Parathyroid adenoma (tissue), 2 donors: ENCODE results near the gene LLGL2.

ENCODE experiments used
- H2AFZ ChIP-seq: fragments of 300-600 bp; sonication (generic); one replicate; pipeline ENCODE4 v1.7.0; 2017; ENCODE audit warnings: antibody characterized with exemption, mild to moderate bottlenecking
- H3K27ac ChIP-seq: fragments of 300-600 bp; sonication (generic); one replicate; pipeline ENCODE4 v1.7.0; 2017
- H3K27me3 ChIP-seq: fragments of 300-600 bp; sonication (generic); one replicate; pipeline ENCODE4 v1.7.0; 2017; ENCODE audit warnings: low read length; ENCODE audit not compliant: control insufficient read depth, insufficient read depth
- H3K36me3 ChIP-seq: fragments of 300-600 bp; sonication (generic); one replicate; pipeline ENCODE4 v1.7.0; 2017; ENCODE audit warnings: low read length; ENCODE audit not compliant: control insufficient read depth, insufficient read depth
- H3K4me1 ChIP-seq: fragments of 300-600 bp; sonication (generic); one replicate; pipeline ENCODE4 v1.7.0; 2017; ENCODE audit warnings: control low read depth
- H3K4me2 ChIP-seq: fragments of 300-600 bp; sonication (generic); one replicate; pipeline ENCODE4 v1.7.0; 2017; ENCODE audit warnings: low read length
- H3K4me3 ChIP-seq: fragments of 300-600 bp; sonication (generic); one replicate; pipeline ENCODE4 v1.7.0; 2017; ENCODE audit warnings: low read depth, low read length
- H3K79me2 ChIP-seq: fragments of 300-600 bp; sonication (generic); one replicate; pipeline ENCODE4 v1.7.0; 2017; ENCODE audit warnings: control low read depth
- H3K9ac ChIP-seq: fragments of 300-600 bp; sonication (generic); one replicate; pipeline ENCODE4 v1.7.0; 2017; ENCODE audit warnings: mild to moderate bottlenecking
- H3K9me3 ChIP-seq: fragments of 300-600 bp; sonication (generic); one replicate; pipeline ENCODE4 v1.7.0; 2017; ENCODE audit warnings: low read length; ENCODE audit not compliant: control insufficient read depth
- CTCF ChIP-seq: fragments of 300-600 bp; sonication (generic); IDR thresholded peaks from one replicate; pipeline ENCODE4 v1.7.0; 2017; ENCODE audit warnings: antibody characterized with exemption, mild to moderate bottlenecking
- donor health status: primary hyperparathyroidism.

LLGL2 gene

GRCh38 chr17:75552425-75553294, 27.2 kb downstream of the LLGL2 start:
- Histone ChIP-seq H3K4me3 (no peak overlapping the region), H3K9me3 (no peaks in the 10 kb centered on the region), H3K79me2 (peaks cover 4% of the 10 kb centered on the region), H2AFZ (no peak overlapping the region), H3K36me3 (no peaks in the 10 kb centered on the region), H3K27me3 (no peaks in the 10 kb centered on the region), H3K4me2 (no peak overlapping the region), H3K9ac (no peak overlapping the region), H3K27ac (no peak overlapping the region), H3K4me1 (peaks cover 29% of the 10 kb centered on the region)
- TF ChIP-seq CTCF, result no peak

- H3K4me3 ChIP-seq, result no peak overlapping the region
- H3K4me2 ChIP-seq, result no peak overlapping the region
- H3K9me3 ChIP-seq, result no peaks in the 10 kb centered on the region
- no peak overlapping the region for H3K9ac ChIP-seq
- peaks cover 32% of the 10 kb centered on the region for H3K4me1 ChIP-seq
- H3K36me3 ChIP-seq, result no peaks in the 10 kb centered on the region
- H3K27me3 ChIP-seq, result no peaks in the 10 kb centered on the region
- H3K27ac ChIP-seq, result no peak overlapping the region
- no peak for TF ChIP-seq CTCF
- H2AFZ ChIP-seq, result no peak overlapping the region
- H3K79me2 ChIP-seq, result peaks cover 4% of the 10 kb centered on the region
Observed at GRCh38 chr17:75553295-75554110, 28.0 kb downstream of the LLGL2 start.

- Histone ChIP-seq H2AFZ (no peak overlapping the region), H3K79me2 (peaks cover 4% of the 10 kb centered on the region), H3K36me3 (no peaks in the 10 kb centered on the region), H3K9ac (no peak overlapping the region), H3K9me3 (no peaks in the 10 kb centered on the region), H3K4me1 (peaks cover 15% of the 10 kb centered on the region), H3K27ac (no peak overlapping the region), H3K4me3 (no peak overlapping the region), H3K27me3 (no peaks in the 10 kb centered on the region), H3K4me2 (no peak overlapping the region)
- TF ChIP-seq CTCF, result no peak
Observed at GRCh38 chr17:75555679-75556153, 30.2 kb downstream of the LLGL2 start.

- Histone ChIP-seq H3K4me1 (peaks cover 9% of the 10 kb centered on the region), H3K27me3 (no peaks in the 10 kb centered on the region), H3K79me2 (peaks cover 4% of the 10 kb centered on the region), H2AFZ (peak overlapping the region; percentile 65), H3K4me2 (peak overlapping the region; percentile 45), H3K36me3 (no peaks in the 10 kb centered on the region), H3K9me3 (no peaks in the 10 kb centered on the region), H3K9ac (no peak overlapping the region), H3K27ac (peak overlapping the region; percentile 87), H3K4me3 (no peak overlapping the region)
- TF ChIP-seq CTCF, result no peak
Observed at GRCh38 chr17:75557075-75557851, 31.8 kb downstream of the LLGL2 start.
